ENCODE results near the gene MYO9B.
A peak's percentile ranks its signal among the peaks of the same experiment; 100 is the strongest.
"Not testable (repeated sequence)": the region's sequence is repeated elsewhere in the genome, so short reads cannot be mapped to it uniquely, and the experiment has no call there.

Gene MYO9B

DNA sequence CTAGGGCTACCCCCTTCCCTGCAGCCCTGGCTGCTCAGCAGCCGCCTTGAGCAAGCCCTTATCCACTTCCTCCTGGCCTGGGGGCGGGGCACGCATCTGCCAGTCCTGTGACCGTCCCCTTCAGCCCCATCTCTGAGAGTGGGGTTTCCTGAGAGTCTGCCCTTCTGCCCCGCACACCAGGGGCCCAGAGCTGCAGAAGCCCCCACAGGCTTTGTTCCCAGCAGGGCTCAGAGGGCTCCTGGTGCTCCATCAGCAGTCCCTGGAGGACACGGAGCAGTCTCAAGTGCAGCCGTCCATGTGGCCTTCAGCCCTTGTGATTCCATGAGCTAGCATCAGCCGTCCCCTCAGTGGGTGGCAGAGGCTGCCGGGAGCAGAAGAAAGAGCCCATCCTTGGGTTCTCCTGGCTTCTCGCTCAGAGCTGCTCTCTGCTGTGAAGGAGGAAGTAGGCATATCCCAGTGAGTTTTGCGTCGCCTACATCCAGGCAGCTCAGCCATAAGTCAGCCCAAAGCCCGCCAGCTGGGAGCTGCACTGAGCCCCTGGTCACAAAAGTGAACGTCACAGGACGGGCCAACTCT is 16.3 kb downstream of the MYO9B start:
- no peak for DNase-seq

DNA sequence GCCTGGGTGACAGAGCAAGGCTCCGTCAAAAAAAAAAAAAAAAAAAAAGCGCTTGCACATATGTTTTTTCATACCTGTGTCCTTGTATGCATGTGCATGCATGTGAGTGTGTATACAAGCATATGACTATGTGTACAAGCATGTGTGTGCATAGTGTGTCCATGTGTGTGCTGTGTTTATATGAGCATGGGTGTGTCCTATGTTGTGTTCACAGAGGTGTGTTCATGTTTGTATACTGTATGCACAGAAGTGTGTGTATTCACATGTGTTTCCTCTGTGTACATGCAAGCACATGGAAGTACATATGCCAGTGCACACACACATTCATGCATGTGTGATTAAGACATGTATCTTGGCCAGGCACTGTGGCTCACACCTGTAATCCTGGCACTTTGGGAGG is 17.1 kb downstream of the MYO9B start:
- DNase-seq = no peak

DNA sequence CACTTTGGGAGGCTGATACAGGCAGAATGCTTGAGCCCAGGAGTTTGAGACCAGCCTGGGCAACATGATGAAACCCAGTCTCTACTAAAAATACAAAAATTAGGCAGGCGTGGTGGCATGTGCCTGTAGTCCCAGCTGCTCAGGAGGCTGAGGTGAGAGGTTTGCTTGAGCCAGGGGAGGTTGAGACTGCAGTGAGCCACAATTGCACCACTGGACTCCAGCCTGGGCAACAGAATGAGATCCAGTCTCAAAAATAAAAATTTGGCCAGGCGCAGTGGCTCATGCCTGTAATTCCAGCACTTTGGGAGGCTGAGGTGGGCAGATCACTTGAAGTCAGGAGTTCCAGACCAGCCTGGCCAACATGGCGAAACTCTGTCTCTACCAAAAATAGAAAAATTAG is 19.1 kb downstream of the MYO9B start:
- not testable (repeated sequence) for DNase-seq

DNA sequence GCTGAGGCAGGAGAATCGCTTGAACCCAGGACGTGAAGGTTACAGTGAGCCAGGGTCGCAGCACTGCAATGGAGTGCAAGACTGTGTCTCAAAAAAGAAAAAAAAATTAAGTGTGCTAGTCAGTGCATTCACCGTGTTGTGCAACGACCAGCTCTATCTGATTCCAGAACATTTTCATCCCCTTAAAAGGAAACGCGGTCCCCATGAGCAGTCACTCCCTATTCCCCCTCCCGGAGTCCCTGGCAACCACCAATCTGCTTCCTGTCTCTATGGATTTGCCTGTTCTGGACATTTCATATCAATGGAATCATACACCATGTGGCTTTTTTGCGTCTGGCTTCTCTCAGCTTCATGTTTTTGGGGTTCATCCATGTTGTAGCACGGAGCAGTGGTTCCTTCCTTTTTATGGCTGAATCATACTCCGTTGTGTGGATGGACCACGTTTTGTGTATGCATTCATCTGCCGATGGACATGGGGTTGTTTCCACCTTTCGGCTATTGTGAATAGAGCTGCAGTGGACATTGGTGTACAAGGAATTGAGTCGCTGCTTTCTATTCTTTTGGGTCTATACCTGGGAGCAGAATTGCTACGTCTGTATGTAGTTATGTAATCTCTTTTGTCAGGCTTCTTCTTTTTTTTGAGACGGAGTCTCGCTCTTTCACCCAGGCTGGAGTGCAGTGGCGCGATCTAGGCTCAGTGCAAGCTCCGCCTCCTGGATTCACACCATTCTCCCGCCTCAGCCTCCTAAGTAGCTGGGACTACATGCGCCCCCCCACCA is 19.8 kb downstream of the MYO9B start:
- DNase-seq = no peak

DNA sequence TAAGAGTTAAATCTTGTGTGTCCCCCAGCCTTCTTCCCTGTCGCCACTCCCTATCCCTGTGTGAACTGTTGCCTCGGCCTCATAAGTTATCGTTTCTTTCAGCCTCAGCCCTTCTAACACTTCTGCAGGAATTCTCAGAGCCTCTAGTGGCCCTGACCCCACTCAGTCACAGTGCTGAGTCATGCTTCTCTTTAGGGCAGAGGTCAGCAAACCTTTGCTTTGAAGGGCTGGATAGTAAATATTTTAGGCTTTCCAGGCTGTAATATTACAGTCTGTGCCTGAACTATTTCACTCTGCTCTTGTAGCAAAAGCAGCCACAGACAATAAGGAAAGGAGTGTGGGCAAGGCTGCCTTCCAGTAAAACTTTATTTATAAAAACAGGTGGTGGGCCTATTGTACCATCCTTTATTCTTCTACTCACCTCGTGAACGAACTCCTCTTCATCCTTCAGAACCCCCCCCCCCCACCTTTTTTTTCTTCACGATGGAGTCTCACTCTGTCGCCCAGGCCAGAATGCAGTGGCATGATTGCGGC is 22.1 kb downstream of the MYO9B start:
- DNase-seq = peak; percentile 10

DNA sequence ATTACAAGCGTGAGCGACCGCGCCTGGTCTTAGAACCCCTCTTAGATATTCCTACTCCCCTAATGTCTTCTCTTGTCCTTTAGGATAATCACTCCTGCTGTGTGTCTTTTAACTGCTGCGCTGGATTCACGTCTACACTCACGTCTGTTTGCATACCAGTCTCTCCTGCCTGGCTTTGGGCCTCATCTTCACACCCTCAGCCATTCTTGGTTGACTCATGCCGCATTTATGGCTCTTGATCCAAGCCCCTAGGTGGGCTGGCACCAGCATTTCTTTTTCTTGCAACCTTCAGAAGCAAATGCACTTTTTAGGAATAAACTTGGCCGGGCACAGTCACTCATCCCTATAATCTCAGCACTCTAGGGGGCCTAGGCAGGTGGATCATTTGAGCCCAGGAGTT is 22.7 kb downstream of the MYO9B start:
- no peak for DNase-seq

DNA sequence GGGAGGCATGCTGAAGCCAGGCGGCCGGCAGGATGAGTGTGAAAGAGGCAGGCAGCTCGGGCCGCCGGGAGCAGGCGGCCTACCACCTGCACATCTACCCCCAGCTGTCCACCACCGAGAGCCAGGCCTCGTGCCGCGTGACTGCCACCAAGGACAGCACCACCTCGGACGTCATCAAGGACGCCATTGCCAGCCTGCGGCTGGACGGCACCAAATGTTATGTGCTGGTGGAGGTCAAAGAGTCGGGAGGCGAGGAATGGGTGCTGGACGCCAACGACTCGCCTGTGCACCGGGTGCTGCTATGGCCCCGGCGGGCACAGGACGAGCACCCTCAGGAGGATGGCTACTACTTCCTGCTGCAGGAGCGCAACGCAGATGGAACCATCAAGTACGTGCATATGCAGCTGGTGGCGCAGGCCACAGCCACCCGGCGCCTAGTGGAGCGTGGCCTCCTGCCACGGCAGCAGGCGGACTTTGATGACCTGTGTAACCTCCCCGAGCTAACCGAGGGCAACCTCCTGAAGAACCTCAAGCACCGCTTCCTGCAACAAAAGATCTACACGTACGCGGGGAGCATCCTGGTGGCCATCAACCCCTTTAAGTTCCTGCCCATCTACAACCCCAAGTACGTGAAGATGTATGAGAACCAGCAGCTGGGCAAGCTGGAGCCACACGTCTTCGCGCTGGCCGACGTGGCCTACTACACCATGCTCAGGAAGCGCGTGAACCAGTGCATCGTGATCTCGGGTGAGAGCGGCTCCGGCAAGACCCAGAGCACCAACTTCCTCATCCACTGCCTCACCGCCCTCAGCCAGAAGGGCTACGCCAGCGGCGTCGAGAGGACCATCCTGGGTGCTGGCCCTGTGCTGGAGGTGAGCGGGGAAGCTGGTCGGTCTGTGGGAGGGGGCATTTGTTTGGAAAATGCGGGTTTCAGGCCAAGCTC is 26.4 kb downstream of the MYO9B start:
- DNase-seq = no peak

DNA sequence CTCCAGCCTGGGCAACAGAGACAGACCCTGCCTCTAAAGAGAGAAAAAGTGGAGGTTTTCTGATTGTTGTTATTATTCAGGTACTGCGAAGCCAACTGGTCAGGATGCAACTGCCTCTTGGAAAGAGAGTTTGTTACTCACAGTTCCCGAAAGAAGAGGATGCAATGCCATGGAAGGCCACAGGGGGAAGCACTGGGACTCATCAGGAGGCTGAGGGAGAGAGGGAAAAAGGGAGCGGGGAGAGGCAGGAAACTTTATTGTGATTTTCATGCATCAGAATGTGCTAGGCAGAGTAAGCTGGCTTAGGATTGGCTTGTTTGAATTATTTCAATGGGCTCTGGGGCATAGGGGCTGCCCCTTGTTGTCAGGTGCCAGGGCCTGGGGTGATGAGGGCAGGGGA is 27.6 kb downstream of the MYO9B start:
- no peak for DNase-seq

DNA sequence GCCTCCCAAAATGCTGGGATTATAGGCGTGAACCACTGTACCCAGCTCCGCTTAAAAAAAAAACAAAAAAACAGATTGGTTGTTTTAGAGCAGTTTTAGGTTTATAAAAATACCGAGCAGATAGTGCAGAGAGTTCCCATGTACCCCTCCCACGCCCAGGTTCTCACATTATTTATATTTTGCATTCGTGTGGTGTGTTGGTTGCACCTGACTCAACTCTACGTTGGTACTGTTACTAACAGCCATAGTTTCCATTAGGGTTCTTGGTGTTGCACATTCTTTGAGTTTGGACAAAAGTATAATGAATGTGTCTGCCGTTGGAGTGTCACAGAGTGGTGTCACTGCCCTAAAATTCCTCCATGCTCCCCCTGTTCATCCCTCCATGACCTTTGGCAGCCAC is 29.1 kb downstream of the MYO9B start:
- DNase-seq = no peak

DNA sequence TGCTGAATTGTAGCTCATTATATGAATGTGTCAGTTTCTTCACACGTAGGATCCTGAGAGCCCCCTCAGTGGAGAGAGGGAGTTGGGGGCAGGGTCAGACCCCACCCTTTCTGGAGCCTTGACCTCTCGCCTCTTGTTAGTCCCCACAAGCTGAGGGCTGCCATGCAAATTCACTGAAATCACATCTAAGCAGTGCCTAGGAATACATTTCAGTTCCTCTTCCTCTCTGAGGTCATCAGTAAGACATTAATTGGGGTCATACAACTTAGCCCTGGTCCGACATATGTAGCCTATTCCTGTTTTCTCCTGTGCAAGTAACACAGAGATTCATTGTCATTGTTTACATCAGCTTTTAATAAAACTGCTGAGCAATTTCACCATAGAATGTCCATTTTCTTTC is 30.0 kb downstream of the MYO9B start:
- DNase-seq = no peak

DNA sequence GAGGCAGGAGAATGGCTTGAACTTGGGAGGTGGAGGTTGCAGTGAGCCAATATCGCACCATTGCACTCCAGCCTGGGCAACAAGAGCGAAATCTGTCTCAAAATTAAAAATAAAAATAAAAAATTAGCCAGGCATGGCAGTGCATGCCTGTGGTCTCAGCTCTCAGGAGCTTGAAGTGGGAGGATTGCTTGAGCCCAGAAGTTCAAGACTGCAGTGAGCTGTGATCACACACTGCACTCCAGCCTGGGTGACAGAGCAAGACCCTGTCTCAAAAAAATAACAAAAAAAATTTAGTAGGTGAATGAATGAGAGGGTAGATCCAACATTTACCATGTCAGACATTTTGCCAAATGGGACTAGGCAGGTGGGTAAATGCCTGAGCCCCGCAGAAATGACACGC is 31.4 kb downstream of the MYO9B start:
- peak; percentile 12 for DNase-seq

DNA sequence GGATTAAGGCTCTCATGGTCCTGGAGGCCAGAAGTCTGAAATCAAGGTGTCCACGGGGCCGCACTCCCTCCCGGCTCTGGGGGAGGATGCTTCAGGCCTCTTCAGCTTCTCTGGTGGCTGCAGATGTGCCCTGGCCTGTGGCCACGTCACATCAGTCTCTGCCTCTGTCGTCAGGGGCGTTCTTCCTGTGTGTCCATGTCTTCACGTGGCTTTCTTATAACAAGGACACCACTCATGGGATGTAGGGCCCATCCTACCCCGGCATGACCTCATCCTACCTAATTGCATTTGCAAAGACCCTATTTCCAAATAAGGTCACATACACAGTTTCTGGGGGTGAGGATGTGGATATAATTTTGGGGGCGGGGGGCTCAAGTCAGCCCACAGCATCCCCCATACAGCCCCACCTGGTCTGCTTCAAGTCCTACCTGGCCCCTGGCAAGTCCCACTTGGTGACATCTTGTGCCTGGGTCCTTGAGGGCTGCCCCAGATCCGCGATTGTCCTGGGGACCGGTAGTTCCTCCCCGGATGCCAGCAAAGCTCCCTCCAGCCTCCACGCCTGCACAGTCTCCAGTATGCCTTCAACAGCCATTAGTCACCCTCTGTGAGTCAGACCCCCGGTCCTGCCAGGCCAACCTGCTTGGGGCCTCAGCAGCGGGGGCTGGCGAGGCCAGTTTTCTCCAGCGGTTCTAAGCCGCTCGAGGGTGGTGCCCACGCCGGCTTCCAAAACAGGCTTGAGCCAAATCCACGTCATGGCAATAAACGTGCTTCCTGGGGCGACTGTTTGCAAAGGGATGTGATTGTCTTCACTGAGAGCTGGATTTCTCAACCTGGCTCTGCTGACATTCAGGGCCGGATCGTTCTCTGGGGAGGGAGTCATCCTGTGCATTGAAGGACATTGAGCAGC is 32.2 kb downstream of the MYO9B start:
- peak; percentile 96 for DNase-seq

DNA sequence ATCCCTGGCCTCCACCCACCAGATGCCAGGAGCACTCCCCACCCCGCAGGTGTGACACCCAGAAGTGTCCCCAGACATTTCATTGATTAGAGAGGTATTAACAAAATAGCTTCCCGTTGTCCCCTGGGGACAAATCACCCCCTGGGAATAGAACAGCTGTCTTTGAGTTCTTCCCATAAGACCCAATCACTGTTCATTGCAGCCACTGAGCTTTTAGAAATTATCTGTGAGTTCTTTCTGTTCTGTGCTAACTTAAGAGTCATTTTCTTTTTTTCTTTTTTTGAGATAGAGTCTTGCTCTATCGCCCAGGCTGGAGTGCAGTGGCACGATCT is 32.8 kb downstream of the MYO9B start:
- DNase-seq = no peak

DNA sequence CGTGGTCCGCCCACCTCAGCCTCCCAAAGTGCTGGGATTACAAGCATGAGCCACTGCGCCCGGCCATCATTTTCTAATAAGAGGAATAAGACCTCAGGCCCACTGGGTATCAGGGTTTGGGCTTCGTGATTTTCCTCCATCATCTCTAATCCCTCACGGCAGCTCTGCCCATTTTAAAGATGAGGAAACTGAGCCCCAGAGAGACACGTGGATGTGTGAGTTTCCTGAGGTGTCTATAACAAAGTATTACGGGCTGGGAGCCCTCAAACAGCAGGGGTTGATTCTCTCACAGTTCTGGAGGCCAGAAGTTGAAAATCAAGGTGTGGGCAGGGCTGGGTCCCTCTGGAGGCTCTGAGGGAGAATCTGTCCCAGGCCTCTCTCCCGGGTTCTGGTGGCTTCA is 33.7 kb downstream of the MYO9B start:
- DNase-seq = no peak

DNA sequence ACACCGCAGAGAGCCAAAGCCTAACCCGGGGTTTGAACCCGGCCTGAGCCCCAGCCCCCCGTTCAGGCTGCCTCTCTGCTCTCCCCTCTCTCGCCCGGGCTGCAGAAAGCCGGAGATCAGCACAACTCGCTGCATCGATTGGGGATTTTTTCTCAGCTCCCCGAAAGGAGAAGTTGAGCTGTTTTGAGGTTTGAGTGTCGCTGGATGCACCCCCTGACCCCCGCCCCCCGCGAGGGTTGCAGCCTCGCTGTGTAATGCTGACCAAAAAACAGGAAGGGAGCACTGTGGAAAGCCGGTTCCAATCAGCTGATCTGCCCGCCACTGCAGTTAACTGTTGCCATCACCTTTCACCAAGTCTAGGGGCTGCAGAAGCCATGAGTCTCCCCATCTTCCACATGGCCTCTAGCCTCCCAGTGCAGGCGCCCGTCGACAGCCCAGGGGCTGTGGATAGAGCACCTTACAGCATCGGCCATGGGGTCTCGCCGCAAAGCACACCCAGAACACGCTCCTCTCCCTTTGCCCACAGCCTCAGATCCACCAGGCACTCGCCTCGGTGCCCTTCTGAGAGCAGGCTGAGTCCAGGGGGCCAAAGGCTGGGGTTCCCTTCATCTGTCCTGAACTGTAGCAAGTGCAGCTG is 34.5 kb downstream of the MYO9B start:
- DNase-seq = no peak

DNA sequence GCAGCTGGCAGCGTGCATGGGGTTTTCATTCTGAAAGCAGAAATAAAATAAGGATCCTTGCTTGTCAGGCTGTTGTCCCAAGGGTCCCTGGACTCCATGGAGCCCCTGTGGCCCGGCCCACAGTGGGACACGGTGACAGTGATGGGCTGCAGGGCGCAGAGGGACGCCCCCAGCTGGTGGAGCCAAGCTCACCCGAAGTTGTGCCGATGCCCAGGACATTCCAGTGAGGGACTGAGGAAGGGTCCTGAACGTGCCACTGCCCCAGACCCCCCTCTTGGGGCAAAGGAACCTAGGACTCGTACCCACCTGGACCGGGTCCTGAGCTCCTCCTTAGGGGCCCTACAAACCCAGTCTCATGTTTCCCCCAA is 35.0 kb downstream of the MYO9B start:
- no peak for DNase-seq

DNA sequence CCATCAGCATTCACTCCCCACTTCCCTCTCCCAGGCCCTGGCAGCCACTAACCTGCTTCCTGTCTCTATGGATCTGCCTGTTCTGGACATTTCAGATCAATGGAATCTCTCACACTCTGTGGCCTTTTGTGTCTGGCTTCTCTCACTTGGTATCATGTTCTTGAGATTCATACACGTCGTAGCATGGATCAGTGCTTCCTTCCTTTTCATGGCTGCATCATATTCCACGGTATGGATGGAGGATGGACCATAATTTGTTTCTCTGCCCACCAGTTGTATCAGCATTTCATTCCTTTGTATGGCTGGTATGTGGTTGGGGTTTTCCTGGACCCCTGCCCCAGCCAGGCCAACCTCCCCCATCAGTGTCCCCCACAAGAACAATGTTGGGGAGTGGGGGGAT is 36.2 kb downstream of the MYO9B start:
- no peak for DNase-seq

DNA sequence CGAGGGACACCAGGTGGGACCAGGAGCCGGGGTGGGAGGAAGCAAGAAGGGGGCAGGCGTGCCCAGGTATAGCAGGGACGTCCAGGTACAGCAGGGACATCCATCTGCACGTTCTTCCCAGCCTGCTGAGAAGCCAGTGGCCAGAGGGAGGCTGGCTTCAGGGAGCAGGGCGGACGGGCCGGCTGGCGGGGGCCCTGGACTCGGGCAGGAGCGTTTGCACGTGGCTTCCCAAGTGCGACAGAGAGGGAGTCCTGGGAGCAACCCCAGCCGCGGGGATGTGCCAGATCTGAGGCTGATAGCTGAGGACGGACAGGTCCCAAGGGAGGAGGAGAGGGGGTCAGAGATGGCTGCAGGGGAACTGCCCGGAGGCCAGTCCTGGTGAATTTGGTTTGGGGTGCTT is 36.7 kb downstream of the MYO9B start:
- no peak for DNase-seq

DNA sequence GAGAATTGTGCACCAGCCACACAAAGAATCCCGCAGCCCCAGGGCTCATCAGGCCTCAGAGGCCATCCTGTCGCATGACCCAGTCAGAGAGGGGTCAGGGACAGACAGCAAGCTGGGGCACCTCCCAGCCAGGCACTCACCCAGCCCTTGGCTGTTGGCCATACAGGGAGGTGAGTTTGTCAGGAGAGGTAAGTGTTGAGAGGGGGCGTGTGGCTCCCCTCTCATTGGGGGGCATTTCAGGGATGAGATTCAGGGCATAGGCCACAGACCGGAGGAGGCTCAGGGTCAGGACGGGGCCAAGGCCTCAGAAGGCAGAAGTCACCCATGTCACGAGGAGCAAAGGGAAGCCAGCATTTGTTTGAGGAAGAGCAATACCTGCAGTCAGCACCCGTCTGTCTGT is 37.1 kb downstream of the MYO9B start:
- DNase-seq = no peak

DNA sequence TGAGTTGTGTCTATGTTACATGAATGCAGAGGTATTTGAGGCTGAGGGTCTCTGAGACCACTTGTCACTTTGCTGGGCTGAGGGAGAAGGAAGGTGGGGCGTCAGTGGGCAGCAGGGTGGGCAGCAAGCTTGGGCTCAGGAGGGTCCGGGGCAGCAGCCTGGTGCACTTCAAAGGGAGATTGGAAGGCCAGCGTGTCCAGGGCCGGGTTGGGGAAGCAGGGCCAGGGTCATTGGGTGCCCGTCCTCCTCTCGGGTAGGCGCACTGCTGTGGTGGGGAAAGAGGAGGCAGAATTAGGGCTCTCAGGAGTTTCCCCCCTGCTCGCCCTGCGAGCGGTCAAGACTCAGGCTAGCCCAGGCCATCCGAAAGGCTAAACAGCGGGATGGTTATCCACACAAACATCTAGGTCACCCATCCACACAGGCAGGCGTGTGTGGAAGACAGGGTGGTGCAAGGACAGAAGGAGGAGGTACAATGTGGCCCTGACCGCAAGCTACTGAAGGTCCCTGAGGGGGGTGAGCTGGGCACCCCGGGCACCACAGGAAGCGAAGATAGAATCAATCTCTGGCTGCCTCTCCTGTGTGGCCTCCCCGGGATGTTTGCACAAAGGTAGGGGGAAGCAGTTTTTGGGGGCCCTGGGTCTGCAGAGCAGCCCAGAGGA is 37.7 kb downstream of the MYO9B start:
- no peak for DNase-seq

DNA sequence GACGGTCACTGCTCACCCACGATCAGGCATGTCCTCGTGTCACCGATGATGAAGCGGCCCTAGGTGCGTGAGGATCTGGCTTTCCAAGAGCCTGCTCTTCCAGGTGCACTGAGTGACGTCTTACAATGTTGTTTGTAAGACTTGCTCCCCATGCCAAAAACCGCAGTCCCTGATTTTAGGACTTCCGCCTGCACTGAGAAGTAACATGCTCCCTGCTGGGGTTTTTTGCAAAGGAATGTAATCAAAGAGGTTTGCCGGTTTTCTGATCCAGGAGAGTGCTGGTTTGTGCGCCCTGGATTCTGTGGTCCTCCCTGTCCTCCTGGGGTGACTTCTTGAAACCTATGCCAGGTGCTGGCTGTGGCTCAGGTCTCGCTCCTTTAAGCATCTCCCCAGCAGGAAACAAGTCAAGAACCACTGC is 38.8 kb downstream of the MYO9B start:
- no peak for DNase-seq

All from kidney glomerular epithelial cell (primary cell).